KOPT-K1 (cell line): ENCODE measurements around the gene ONECUT3.

Experiments used
- H3K27ac ChIP-seq: fragments of 200-600 bp; sonication (generic); 2 replicates; pipeline ENCODE4 v1.5.1; 2016; ENCODE audit warnings: antibody characterized with exemption, mild to moderate bottlenecking, low read depth, low read length; ENCODE audit not compliant: poor library complexity, severe bottlenecking
- H3K36me3 ChIP-seq: fragments of 200-600 bp; sonication (generic); 2 replicates; pipeline ENCODE4 v1.5.1; 2017; ENCODE audit warnings: antibody characterized with exemption, mild to moderate bottlenecking, low read length, moderate library complexity; ENCODE audit not compliant: insufficient read depth
- H3K9me3 ChIP-seq: fragments of 200-600 bp; sonication (generic); 2 replicates; pipeline ENCODE4 v1.5.1; 2017; ENCODE audit warnings: antibody characterized with exemption, low read length, mild to moderate bottlenecking; ENCODE audit not compliant: insufficient read depth, poor library complexity, severe bottlenecking

ONECUT3 gene

GRCh38 chr19:1815605-1816529, 62.6 kb downstream of the ONECUT3 start:
- no peaks in the 10 kb centered on the region for H3K9me3 ChIP-seq
- no peak overlapping the region for H3K27ac ChIP-seq
- peaks cover 63% of the 10 kb centered on the region for H3K36me3 ChIP-seq

GRCh38 chr19:1816530-1817298, 63.4 kb downstream of the ONECUT3 start:
- peaks cover 72% of the 10 kb centered on the region for H3K36me3 ChIP-seq
- no peaks in the 10 kb centered on the region for H3K9me3 ChIP-seq
- no peak overlapping the region for H3K27ac ChIP-seq

- Histone ChIP-seq H3K27ac (no peak overlapping the region), H3K36me3 (peaks cover 81% of the 10 kb centered on the region), H3K9me3 (no peaks in the 10 kb centered on the region)
These were observed 64.4 kb downstream of the ONECUT3 start for GRCh38 chr19:1817553-1818179.

- Histone ChIP-seq H3K9me3 (no peaks in the 10 kb centered on the region), H3K36me3 (peaks cover 91% of the 10 kb centered on the region), H3K27ac (no peak overlapping the region)
These were observed 65.4 kb downstream of the ONECUT3 start for GRCh38 chr19:1818549-1819195.

- H3K36me3 ChIP-seq: peaks cover 98% of the 10 kb centered on the region
- H3K27ac ChIP-seq: no peak overlapping the region
- H3K9me3 ChIP-seq: no peaks in the 10 kb centered on the region
These were observed 66.3 kb downstream of the ONECUT3 start for GRCh38 chr19:1819341-1820255.

GRCh38 chr19:1822210-1822609, 68.9 kb downstream of the ONECUT3 start:
- Histone ChIP-seq H3K27ac (no peak overlapping the region), H3K36me3 (peaks cover 97% of the 10 kb centered on the region), H3K9me3 (no peaks in the 10 kb centered on the region)

GRCh38 chr19:1823020-1823419, 69.7 kb downstream of the ONECUT3 start:
- Histone ChIP-seq H3K36me3 (peaks cover 97% of the 10 kb centered on the region), H3K27ac (no peak overlapping the region), H3K9me3 (no peaks in the 10 kb centered on the region)

- H3K27ac ChIP-seq: no peak overlapping the region
- peaks cover 97% of the 10 kb centered on the region for H3K36me3 ChIP-seq
These were observed 70.4 kb downstream of the ONECUT3 start for GRCh38 chr19:1823539-1824251.

GRCh38 chr19:1824252-1824622, 70.9 kb downstream of the ONECUT3 start:
- no peaks in the 10 kb centered on the region for H3K9me3 ChIP-seq
- H3K36me3 ChIP-seq: peaks cover 97% of the 10 kb centered on the region
- no peak overlapping the region for H3K27ac ChIP-seq

More at GRCh38 chr19:1823539-1824251, 70.4 kb downstream of the ONECUT3 start:
- no peaks in the 10 kb centered on the region for H3K9me3 ChIP-seq

- Histone ChIP-seq H3K36me3 (peaks cover 94% of the 10 kb centered on the region), H3K9me3 (no peaks in the 10 kb centered on the region), H3K27ac (no peak overlapping the region)
These were observed 72.7 kb downstream of the ONECUT3 start for GRCh38 chr19:1825909-1826556.

- H3K27ac ChIP-seq: no peak overlapping the region
- H3K36me3 ChIP-seq: peaks cover 91% of the 10 kb centered on the region
- no peaks in the 10 kb centered on the region for H3K9me3 ChIP-seq
These were observed 73.5 kb downstream of the ONECUT3 start for GRCh38 chr19:1826557-1827521.

- H3K27ac ChIP-seq: no peak overlapping the region
- H3K9me3 ChIP-seq: no peaks in the 10 kb centered on the region
- H3K36me3 ChIP-seq: peaks cover 91% of the 10 kb centered on the region
These were observed 74.4 kb downstream of the ONECUT3 start for GRCh38 chr19:1827566-1828278.
